ENCODE data around the gene COPA.

- TF ChIP-seq CTCF (IDR thresholded peaks at IDR 0.05; ENCODE audit: poor library complexity) (no peak), EZH2phosphoT487 (IDR thresholded peaks at IDR 0.05; ENCODE audit: low read depth, severe bottlenecking, unreplicated experiment) (no peak)
Observed at GRCh38 chr1:160362168-160362957, 19.3 kb upstream of the COPA start.

Measured in hepatocyte (in vitro differentiated cells).